A549 treated with AZD2906 at 1 μM for 4 hours (cell line): ENCODE results near the gene CES3. TPM values are rescaled to one million over a fixed set of nuclear protein-coding genes. Genes with fewer than 3 reads are reported as not detected.

Experiments
- total RNA-seq: library from RNA; stranded (reverse); fragments of 200-300 nt; extraction: Qiagen RNA extraction; gene quantifications from 5 replicates; pipeline ENCODE4 v1.2.3, GENCODE V29; 2022

The CES3 gene
- total RNA-seq, result 2.1 to 2.9 TPM (median 2.4 TPM) in 5 replicates

DNA sequence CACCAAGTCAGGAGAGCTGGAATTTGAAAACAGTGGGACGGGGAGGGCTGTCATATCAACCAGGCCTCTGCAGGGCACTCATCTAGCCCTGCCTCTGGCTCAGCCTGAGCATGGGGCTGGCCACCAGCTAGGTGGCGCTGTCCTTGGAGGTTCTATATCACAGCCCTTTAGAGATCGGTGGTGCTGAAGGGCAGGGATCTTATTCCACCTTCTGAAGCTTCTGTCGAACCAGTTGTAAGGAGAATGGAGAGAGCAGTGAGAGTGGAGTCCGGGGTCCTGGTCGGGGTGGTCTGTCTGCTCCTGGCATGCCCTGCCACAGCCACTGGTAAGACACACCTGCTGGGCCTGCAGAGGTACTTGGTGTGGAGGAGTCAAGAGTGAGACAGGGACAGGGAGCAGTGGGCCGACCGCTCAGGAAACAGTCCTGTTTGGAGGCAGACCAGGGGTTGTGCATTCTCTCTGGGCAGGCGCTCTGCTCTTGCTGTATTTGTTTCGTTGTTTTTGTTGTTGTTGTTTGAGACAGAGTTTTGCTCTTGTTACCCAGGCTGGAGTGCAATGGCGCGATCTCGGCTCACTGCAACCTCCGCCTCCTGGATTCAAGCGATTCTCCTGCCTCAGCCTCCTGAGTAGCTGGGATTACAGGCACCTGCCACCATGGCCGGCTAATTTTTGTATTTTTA lies at the start of gene CES3:
CES3 (plus strand) TSS at position 202 of the 680 bp plus-strand sequence; CDS start at position 244, 42 bp downstream.

DNA sequence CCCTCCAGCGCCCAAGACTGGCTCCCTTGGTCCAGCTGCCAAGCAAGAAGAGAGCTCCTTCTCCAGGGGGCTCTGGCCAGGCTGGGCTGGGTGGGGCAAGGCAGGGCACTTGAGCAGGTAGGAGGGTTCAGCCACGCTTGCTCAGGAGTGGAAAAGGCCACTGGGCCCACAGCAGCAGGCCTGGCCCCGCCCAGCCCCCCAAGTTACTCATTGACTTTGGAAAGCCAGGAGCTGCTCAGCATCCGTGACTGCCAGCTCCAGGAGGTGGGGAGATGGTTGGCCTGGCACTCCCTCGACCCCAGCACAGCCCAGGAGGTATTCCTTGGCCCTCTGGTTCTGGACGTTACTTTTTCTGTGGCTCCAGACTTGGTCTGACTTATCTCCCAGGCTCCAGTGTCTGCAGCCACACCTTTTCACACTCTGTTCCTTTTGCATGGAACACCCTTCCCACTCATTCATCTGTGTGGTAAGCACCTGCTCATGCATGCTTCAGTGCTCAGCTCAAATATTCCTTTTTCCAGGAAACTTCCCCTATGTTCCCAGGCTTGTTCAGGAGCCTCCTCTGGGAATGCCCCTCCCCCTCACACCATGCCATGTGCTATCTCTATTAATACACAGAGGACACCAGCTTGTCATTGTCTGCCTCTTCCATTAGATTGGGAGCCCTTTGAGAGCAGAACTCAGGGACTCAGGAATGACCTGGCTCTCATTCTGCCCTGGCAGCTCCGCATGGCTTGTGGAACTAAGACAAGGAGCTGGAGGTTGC lies 42.1 kb upstream of the CES3 start, which contains the start of gene CDH16:
CDH16 (minus strand) TSS at position 83 of the 766 bp plus-strand sequence. CDS start 820 bp downstream, outside the sequence.

GRCh38 chr16:66925322-66925840 lies 35.7 kb upstream of the CES3 start, which contains the start of gene RRAD:
TSS of gene RRAD (minus strand) at chr16:66925535. CDS start at chr16:66925179, 356 bp downstream.

GRCh38 chr16:66934138-66934838 lies 26.8 kb upstream of the CES3 start, which contains the start of gene CIAO2B:
TSS of gene CIAO2B (minus strand) at chr16:66934402. CDS start at chr16:66934364, 38 bp downstream.

DNA sequence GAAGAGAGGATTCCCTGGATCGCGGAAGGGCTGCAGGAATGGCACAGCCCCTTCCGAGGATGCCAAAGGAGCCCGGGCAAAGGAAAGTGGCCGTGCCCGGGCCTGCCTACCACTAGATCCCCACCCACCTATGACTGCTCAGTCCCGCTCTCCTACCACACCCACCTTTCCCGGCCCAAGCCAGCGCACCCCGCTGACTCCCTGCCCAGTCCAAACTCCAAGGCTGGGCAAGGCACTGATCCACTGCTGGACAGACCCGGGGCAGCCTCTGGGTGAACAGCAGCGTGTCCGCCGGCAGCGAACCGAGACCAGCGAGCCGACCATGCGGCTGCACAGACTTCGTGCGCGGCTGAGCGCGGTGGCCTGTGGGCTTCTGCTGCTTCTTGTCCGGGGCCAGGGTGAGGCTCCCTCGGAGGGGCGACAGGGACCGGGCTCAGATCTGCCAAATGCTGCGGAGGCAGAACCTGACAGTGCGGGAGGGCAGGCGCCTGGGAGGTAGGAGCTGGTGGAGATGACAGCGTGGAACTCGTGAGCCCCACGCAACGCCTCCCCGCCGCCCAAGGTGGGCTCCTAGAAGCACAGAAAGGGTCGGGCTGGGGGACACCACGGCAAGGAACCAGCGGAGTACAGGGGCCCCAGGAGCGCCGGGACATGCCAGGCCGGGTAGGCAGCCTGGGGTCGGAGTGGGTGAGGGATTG lies 25.6 kb upstream of the CES3 start, which contains the start of gene CES2:
CES2 (plus strand) TSS at position 203 of the 698 bp plus-strand sequence; CDS start at position 323, 120 bp downstream.

DNA sequence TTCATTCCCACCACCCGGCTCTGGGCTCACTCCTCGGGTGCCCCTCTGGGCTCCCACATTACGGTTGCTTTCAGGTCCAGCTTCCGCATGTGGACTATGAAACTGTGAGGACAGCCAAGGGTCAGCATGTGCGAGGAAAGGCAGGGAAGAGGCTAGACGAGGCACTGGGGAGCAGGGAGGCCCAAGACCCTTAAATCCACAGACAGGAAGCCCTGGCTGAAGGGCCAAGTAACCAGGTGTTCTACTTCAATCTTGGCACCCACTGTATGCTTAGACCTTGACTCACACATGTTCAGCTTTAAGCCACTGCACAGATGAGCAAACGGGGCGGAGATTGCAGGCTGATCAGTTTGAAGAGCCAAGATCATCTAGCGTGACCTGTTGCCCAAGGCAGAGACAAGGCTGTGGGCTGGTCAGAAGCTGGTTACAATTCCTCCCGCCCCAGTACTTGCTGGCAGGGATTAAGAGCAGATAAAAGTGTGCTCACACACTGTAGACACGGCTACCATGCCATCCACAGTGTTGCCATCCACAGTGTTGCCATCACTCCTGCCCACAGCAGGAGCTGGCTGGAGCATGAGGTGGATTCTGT lies 27.2 kb downstream of the CES3 start, which contains the start of gene CES4A:
CES4A (plus strand) TSS at position 393 of the 592 bp plus-strand sequence; CDS start at position 577, 184 bp downstream.

Other genes with a start within 250 kb of the CES3 start
- 39.0 to 57.7 TPM (median 46.9 TPM) in 5 replicates for gene DYNC1LI2, start 209.7 kb upstream of the CES3 start, total RNA-seq
- gene TERB1, start 159.7 kb upstream of the CES3 start, total RNA-seq, result 0.05 TPM in 1 of 5 replicates, not detected in the others
- 57.8 to 69.8 TPM (median 59.6 TPM) in 5 replicates for gene NAE1, start 130.3 kb upstream of the CES3 start, total RNA-seq
- gene CA7, start 116.9 kb upstream of the CES3 start, total RNA-seq, result 0.05 to 0.06 TPM (median 0.06 TPM) in 3 of 5 replicates, not detected in the others
- gene PDP2, start 80.8 kb upstream of the CES3 start, total RNA-seq, result 5.3 to 6.8 TPM (median 5.9 TPM) in 5 replicates
- 7.0 to 10.5 TPM (median 9.9 TPM) in 5 replicates for gene CDH16, start 42.4 kb upstream of the CES3 start, total RNA-seq
- gene RRAD, start 35.7 kb upstream of the CES3 start, total RNA-seq, result 53.2 to 85.6 TPM (median 74.1 TPM) in 5 replicates
- 146 to 198 TPM (median 194 TPM) in 5 replicates for gene CIAO2B, start 26.9 kb upstream of the CES3 start, total RNA-seq
- gene CES2, start 25.8 kb upstream of the CES3 start, total RNA-seq, result 35.8 to 37.3 TPM (median 36.7 TPM) in 5 replicates
- 2.9 to 4.9 TPM (median 4.0 TPM) in 5 replicates for gene CES4A, start 27.3 kb downstream of the CES3 start, total RNA-seq
- 53.5 to 68.5 TPM (median 55.2 TPM) in 5 replicates for gene CBFB, start 67.9 kb downstream of the CES3 start, total RNA-seq
- 23.9 to 26.8 TPM (median 25.0 TPM) in 5 replicates for gene PHAF1, start 148.7 kb downstream of the CES3 start, total RNA-seq
- gene B3GNT9, start 189.7 kb downstream of the CES3 start, total RNA-seq, result 7.2 to 10.2 TPM (median 9.8 TPM) in 5 replicates
- 15.1 to 22.4 TPM (median 21.6 TPM) in 5 replicates for gene TRADD, start 198.6 kb downstream of the CES3 start, total RNA-seq
- 7.6 to 9.9 TPM (median 8.5 TPM) in 5 replicates for gene FBXL8, start 198.7 kb downstream of the CES3 start, total RNA-seq
- gene HSF4, start 203.5 kb downstream of the CES3 start, total RNA-seq, result 8.5 to 17.5 TPM (median 14.0 TPM) in 5 replicates
- gene NOL3, start 209.3 kb downstream of the CES3 start, total RNA-seq, result 87.9 to 116 TPM (median 113 TPM) in 5 replicates
- gene MATCAP1, start 222.7 kb downstream of the CES3 start, total RNA-seq, result 5.2 to 9.2 TPM (median 6.3 TPM) in 5 replicates
- 0.03 to 0.20 TPM (median 0.16 TPM) in 4 of 5 replicates, not detected in the other for gene EXOC3L1, start 228.9 kb downstream of the CES3 start, total RNA-seq
- 85.7 to 108 TPM (median 104 TPM) in 5 replicates for gene E2F4, start 230.9 kb downstream of the CES3 start, total RNA-seq
- 0.80 to 1.7 TPM (median 1.5 TPM) in 5 replicates for gene ELMO3, start 237.9 kb downstream of the CES3 start, total RNA-seq